ENCODE measurements around the gene ATP6V1B1.

The ATP6V1B1 gene

DNA sequence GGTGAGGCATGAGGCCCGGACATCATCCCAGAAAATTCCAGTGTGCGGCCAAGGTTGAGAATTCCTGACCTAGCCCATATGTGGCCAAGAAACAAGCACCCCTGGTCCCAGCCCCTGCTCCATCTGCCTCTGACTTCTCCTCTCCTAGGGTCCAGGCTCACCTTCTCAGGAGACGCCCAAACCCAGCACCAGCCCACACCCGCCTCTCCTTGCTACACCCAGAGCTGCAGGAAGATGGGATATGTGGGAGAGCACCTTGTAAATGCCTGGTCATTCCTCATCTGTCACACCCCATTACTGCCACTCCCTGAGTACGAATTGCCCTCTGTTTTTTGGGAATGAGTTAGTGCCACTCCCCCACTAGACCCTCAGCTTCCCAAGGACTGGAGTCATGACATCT lies 7.3 kb upstream of the ATP6V1B1 start:
- DNase-seq, result no peak

- no peak for DNase-seq
Observed at GRCh38 chr2:70930371-70931329, 5.0 kb upstream of the ATP6V1B1 start.

- no peak for DNase-seq
Observed at GRCh38 chr2:70931376-70932000, 4.2 kb upstream of the ATP6V1B1 start.

DNA sequence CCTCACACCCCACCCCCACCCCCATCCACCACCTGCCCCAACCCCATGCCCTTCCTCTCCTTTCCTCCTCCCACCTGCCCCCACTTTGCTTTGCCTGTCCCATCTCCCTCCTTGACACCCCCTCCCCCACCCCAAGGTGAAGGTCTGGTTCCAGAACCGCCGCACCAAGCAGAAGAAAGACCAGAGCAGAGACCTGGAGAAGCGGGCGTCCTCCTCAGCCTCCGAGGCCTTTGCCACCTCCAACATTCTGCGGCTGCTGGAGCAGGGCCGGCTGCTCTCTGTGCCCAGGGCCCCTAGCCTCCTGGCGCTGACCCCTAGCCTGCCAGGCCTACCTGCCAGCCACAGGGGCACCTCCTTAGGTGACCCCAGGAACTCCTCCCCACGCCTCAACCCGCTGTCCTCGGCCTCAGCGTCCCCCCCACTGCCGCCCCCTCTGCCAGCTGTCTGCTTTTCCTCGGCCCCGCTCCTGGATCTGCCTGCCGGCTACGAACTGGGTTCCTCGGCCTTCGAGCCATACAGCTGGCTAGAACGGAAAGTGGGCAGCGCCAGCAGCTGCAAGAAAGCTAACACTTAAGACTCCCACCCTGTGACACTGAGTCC lies 3.0 kb upstream of the ATP6V1B1 start:
- no peak for DNase-seq

DNA sequence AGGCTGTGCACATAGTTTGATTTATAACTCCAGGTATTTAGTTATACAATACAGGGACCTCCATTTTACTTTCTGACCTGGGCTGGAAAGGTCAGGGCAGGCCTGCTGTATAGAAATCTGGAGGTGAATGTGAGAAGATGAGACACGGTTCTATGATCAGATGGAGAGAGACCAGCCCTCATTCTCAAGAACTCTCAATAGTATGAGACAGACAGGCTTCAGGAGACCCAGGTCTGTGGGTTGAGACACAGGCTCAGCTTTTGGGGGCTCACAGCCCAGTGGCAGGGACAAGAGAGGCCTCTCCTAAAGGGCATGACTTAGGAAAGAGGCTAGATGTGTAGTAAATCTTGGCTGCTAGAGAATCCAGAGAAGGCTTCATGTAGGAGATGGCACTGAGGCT lies 719 bp upstream of the ATP6V1B1 start:
- DNase-seq, result no peak

DNA sequence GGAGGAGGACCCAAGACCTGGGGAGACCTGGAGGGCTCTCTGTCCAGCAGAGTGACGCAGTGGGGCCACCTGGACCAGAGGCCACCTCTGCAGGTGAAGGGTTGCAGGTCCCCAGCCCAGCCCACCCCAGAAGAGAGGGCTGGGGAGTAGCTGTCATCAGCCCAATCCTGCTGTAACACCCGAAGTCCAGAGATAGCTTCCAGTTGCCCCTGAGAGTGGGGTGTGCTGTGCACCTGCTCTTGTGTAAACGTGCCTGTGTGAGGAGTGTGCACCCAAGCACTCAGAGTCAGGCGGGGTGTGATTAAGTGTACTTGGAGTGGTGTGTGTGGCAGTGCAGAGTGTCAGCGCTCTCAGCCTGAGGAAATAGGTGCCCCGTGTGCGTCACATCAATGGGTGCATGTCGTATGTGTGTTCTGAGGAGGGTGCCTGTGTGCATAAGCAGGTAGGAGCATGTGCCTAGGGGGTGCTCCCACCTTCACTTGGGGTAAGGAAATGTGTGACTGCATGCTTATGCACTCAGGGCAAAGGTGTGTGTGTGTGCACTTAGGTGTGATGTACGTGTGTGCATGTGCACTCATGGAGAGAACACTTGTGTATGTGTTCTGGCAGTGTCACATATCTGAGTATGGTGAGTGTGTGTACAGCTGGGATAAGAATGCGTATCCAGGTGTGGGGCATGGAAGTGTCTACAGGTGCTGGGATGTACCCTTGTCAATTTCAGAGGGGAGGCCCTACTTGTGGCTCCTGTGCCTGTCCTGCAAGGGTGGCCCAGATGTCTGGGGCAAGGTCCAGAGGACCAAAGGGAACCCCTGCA lies 672 bp downstream of the ATP6V1B1 start:
- DNase-seq, result no peak

DNA sequence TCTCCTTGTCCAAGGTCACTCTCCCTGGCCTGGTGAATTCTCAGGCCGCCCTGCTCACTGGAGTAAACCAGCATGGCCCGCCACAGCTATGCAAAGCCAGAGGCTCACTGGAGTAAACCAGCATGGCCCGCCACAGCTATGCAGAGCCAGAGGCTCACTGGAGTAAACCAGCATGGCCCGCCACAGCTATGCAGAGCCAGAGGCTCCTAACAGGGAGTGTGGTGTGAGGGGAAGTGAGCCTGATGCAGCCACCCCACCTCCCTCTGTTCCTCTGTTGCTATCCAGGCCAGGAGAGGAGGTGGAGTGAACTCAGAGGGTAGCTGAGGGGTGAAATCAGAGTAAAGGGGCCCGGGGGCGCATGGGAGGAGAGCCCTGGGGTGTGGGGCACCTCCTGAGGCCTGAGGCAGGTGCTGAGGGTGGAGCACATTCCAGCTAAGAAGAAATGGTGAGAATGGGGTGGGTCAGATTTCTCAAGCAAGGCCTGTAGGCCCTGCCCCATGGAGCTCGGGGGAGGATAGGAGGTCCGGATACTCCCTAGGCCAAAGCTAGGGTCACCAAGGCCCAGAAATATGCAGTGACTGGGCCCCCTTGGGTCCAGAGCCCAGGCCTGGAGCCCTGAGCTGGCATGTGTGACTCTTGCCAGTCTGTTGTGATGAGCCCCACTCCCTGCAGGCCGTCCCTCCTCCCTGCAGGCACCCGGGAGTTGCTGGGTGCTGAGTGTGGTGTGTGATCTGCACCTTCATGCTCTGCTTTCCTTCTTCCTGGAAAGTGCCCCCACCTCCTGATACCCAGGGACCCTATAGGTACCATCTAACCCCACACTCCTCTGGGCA lies 1.5 kb downstream of the ATP6V1B1 start:
- no peak for DNase-seq

GRCh38 chr2:70937866-70938585 lies 2.3 kb downstream of the ATP6V1B1 start:
- no peak for DNase-seq

- DNase-seq, result no peak
Observed at GRCh38 chr2:70938586-70938950, 2.9 kb downstream of the ATP6V1B1 start.

DNA sequence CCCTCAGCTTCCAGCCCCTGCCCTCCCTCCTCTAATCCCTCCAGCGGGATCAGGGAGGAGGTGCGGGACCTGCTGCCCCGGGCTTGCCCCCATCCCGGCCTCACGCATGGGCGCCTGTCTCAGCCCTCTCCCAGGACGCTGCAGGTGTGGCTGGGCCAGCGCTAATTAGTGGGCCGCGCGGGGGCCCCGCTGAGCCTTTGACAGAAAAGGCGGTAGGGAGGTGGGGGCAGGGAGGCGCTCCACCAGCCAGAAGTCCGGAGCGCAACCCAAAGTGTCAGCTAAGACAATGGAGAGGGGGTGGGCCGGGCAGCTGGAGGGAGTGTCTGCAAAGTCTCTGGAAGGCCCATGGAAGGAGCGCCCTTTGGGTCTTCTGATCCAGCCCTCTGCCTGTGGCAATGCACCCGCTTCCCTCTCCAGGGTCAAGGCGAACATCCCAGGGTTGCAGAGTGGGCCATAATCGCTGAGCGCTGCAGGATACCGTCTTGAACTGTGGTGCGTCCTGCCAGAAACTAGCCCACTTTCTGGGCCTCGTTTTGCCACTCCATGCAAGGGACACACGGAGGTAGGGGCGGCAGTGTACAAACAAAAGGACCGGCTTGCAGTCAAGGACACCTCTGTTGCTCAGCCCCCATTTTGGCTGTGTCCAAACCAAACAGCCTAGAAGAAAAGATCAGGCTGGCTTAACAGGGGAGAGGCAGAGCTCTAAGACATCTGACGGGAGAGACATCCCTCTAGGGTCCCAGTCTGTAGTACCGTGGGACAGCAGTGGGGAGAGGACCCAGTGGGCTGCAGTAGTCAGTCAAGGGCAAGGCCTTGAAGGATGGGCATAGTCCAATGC lies 3.5 kb downstream of the ATP6V1B1 start:
- peak; percentile 49 for DNase-seq

- peak; percentile 63 for DNase-seq
Observed at GRCh38 chr2:70939839-70940580, 4.3 kb downstream of the ATP6V1B1 start.

GRCh38 chr2:70941186-70941585 lies 5.5 kb downstream of the ATP6V1B1 start:
- no peak for DNase-seq

DNA sequence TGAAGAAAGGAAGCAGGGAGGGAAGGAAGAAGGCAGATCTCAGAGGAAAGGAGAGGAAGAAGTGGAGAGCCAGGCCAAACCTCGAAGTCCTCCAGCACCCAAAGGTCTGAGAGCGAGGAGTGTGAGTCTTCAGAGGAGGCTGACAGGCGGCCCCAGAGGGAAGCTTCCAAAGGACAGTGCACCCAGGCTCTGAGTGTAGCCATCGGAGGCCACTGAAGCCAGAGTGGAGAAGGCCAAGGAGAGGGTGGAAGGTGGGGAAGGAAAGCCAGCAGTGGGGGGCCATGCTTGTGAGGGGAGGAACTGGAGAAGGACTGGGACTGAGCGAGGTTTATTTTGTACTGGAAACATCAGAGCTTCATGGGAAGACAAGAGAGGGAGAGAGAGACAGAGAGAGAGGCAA lies 6.0 kb downstream of the ATP6V1B1 start:
- DNase-seq, result no peak

DNA sequence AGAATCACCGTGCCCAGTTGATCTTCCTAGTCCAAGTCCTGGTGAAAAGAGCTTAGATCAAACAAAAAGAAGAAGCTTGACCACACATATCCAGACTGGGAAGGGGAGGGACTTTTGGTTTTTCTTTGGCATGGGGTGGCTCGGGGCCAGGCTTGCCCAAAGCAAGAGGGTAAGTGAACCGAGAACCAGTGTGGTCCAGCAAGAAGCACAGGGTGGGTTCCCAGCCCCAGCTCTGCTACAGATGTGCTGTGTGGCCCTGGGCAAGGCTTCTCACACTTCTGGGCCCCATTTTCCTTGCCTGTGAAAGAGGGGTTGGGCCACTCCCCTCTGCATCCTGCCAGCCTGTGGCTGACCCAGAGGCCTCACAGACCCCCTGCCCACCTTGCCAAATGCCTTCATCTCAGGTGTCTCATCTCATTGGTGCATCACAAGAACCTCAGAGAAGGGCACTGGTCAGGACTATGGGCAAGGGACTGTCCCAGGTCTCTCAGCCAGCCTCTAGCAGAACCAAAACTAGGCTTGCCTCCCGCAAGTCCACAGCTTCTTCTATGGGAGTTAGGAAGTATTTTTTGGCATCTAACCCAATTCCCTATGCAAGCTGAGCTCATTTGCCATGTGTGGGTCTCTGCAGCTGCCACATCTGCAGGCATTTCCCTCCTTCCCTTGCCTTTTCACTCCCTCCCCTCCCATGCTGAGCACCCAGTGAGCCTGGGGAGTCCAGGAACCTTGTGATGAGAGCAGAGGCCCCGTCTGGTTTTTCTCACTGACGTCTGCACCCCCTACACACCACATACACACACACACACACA lies 6.9 kb downstream of the ATP6V1B1 start:
- DNase-seq, result no peak

- DNase-seq, result no peak
Observed at GRCh38 chr2:70943205-70943871, 7.6 kb downstream of the ATP6V1B1 start.

- DNase-seq, result no peak
Observed at GRCh38 chr2:70944111-70944690, 8.5 kb downstream of the ATP6V1B1 start.

- peak; percentile 88 for DNase-seq
Observed at GRCh38 chr2:70946832-70947442, 11.2 kb downstream of the ATP6V1B1 start.

Measured in NCI-H82 (cell line).